Common myeloid progenitor, CD34-positive (primary cell): ENCODE measurements around the gene PROK2.
A peak's percentile ranks its signal among the peaks of the same experiment; 100 is the strongest.

Experiments used
- CTCF ChIA-PET: fragments of 350-600 bp; sonication (Branson Sonifier 250); formaldehyde crosslinking; loops from one replicate; lab custom pipeline; 2021; ENCODE audit warnings: antibody characterized with exemption; lab: Charles Lee
- POLR2A ChIA-PET: fragments of 350-600 bp; sonication (Branson Sonifier 250); formaldehyde crosslinking; loops from one replicate; lab custom pipeline; 2021; ENCODE audit warnings: antibody characterized with exemption; lab: Charles Lee
- DNase-seq, 3 donors: peaks; one replicate each; pipeline versions ENCODE4 v3.0.0 to v3.0.0-alpha.2; 2013
- H3K27ac ChIP-seq, 2 experiments: 1 replicate in 1 of 2; 2 replicates in 1 of 2; pipeline ENCODE4 v1.7.0; 2013; ENCODE audit warnings: inconsistent platforms in 2 of 2, low read length in 2 of 2, mild to moderate bottlenecking in 2 of 2, low read depth in 1 of 2, moderate library complexity in 1 of 2; ENCODE audit not compliant: severe bottlenecking in 2 of 2, insufficient read depth in 1 of 2, poor library complexity in 1 of 2
- H3K27me3 ChIP-seq, 5 experiments: replicated peaks in 2 of 5; 1 replicate in 3 of 5; 2 replicates in 2 of 5; pipeline versions ENCODE4 v1.6.1 to v1.7.0; 2013; ENCODE audit warnings: low read length in 4 of 5, mild to moderate bottlenecking in 2 of 5, moderate library complexity in 2 of 5, inconsistent platforms in 1 of 5; ENCODE audit not compliant: insufficient read depth in 5 of 5, control insufficient read depth in 4 of 5
- H3K36me3 ChIP-seq, 4 experiments: 1 replicate in 2 of 4; 2 replicates in 2 of 4; pipeline versions ENCODE4 v1.6.1 to v1.7.0; 2013; ENCODE audit warnings: low read length in 3 of 4, control low read depth in 1 of 4, mild to moderate bottlenecking in 1 of 4; ENCODE audit not compliant: control insufficient read depth in 4 of 4, insufficient read depth in 4 of 4
- H3K4me1 ChIP-seq, 4 experiments: 1 replicate in 3 of 4; 2 replicates in 1 of 4; pipeline versions ENCODE4 v1.6.1 to v1.7.1; 2013; ENCODE audit warnings: low read length in 3 of 4, mild to moderate bottlenecking in 3 of 4, control low read depth in 1 of 4, inconsistent platforms in 1 of 4, moderate library complexity in 1 of 4; ENCODE audit not compliant: control insufficient read depth in 4 of 4, insufficient read depth in 4 of 4; ENCODE audit errors: control extremely low read depth in 1 of 4
- H3K4me3 ChIP-seq, 7 experiments: 1 replicate in 4 of 7; 2 replicates in 3 of 7; pipeline versions ENCODE4 v1.5.1 to v1.7.0; 2013; ENCODE audit warnings: mild to moderate bottlenecking in 7 of 7, low read length in 6 of 7, moderate library complexity in 6 of 7, inconsistent platforms in 2 of 7, low read depth in 2 of 7, control low read depth in 1 of 7; ENCODE audit not compliant: insufficient read depth in 4 of 7, control insufficient read depth in 1 of 7; ENCODE audit errors: extremely low read depth in 1 of 7
- H3K9me3 ChIP-seq, 5 experiments: 1 replicate in 4 of 5; 2 replicates in 1 of 5; pipeline versions ENCODE4 v1.6.1 to v1.7.1; 2013; ENCODE audit warnings: low read length in 4 of 5, mild to moderate bottlenecking in 2 of 5, inconsistent platforms in 1 of 5, low read depth in 1 of 5, moderate library complexity in 1 of 5; ENCODE audit not compliant: control insufficient read depth in 4 of 5, insufficient read depth in 2 of 5; ENCODE audit errors: control extremely low read depth in 1 of 5
- WGBS: methylation state at CpG from one replicate; pipeline ENCODE4 v1.1.5; 2013; ENCODE audit not compliant: insufficient coverage; 5-methylcytosine and 5-hydroxymethylcytosine counted together

PROK2 gene

GRCh38 chr3:71791634-71792033 is 6.7 kb upstream of the PROK2 start:
- POLR2A ChIA-PET = no interaction called here
- peaks cover 0 to 5% (median 1%) of the 10 kb centered on the region in 5 experiments for H3K27me3 ChIP-seq
- WGBS = 13% methylated on average over 1 of the region's 1 CpG

GRCh38 chr3:71789922-71790321 is 5.0 kb upstream of the PROK2 start:
- CTCF ChIA-PET = interaction anchor here (1.0 kb wide), 1 partner anchor 12 kb away, joined by 3 read pairs; no protein-coding TSS in a partner anchor
- H3K27me3 ChIP-seq = peaks cover 0 to 23% (median 8%) of the 10 kb centered on the region in 5 experiments
- H3K4me1 ChIP-seq = peaks cover 0 to 12% (median 11%) of the 10 kb centered on the region in 4 experiments
- H3K9me3 ChIP-seq = no peaks in the 10 kb centered on the region
- no peak overlapping the region for H3K27ac ChIP-seq
- H3K4me3 ChIP-seq = no peak overlapping the region
- WGBS = 91% methylated on average over 1 of the region's 1 CpG
- POLR2A ChIA-PET = no interaction called here
- DNase-seq = no peak
- no peaks in the 10 kb centered on the region for H3K36me3 ChIP-seq

More at GRCh38 chr3:71791634-71792033, 6.7 kb upstream of the PROK2 start:
- Histone ChIP-seq H3K27ac (no peak overlapping the region), H3K4me3 (no peak overlapping the region), H3K9me3 (no peaks in the 10 kb centered on the region), H3K4me1 (peaks cover 0 to 4% (median 2%) of the 10 kb centered on the region in 4 experiments), H3K36me3 (no peaks in the 10 kb centered on the region)
- CTCF ChIA-PET = no interaction called here
- DNase-seq = peak in 1 of 3 donors; percentile 28

GRCh38 chr3:71787851-71788405 is 3.0 kb upstream of the PROK2 start:
- WGBS = 100% methylated on average over 2 of the region's 7 CpGs
- Histone ChIP-seq H3K27ac (no peak overlapping the region), H3K4me3 (no peak overlapping the region), H3K27me3 (peaks cover 0 to 39% (median 23%) of the 10 kb centered on the region in 5 experiments), H3K4me1 (peaks cover 3 to 25% (median 20%) of the 10 kb centered on the region in 4 experiments), H3K9me3 (no peaks in the 10 kb centered on the region), H3K36me3 (no peaks in the 10 kb centered on the region)
- POLR2A ChIA-PET = no interaction called here
- no peak for DNase-seq
- CTCF ChIA-PET = interaction anchor here (1.3 kb wide), 1 partner anchor 28 kb away, joined by 4 read pairs; no protein-coding TSS in a partner anchor

GRCh38 chr3:71786551-71786950 is 1.6 kb upstream of the PROK2 start:
- H3K27me3 ChIP-seq = peaks cover 0 to 39% (median 29%) of the 10 kb centered on the region in 5 experiments
- POLR2A ChIA-PET = no interaction called here
- no peak for DNase-seq
- H3K36me3 ChIP-seq = no peaks in the 10 kb centered on the region
- no peak overlapping the region for H3K27ac ChIP-seq
- 83% methylated on average over 2 of the region's 6 CpGs for WGBS
- peaks cover 3 to 32% (median 21%) of the 10 kb centered on the region in 4 experiments for H3K4me1 ChIP-seq
- H3K9me3 ChIP-seq = no peaks in the 10 kb centered on the region
- H3K4me3 ChIP-seq = no peak overlapping the region
- CTCF ChIA-PET = interaction anchor here (1.5 kb wide), 1 partner anchor 56 kb away, joined by 5 read pairs; no protein-coding TSS in a partner anchor

- H3K27me3 ChIP-seq = peaks cover 0 to 39% (median 29%) of the 10 kb centered on the region in 5 experiments
- H3K4me3 ChIP-seq = no peak overlapping the region
- POLR2A ChIA-PET = interaction anchor here (0.7 to 1.0 kb wide), 2 partner anchors 31 to 659 kb away, joined by 3 read pairs; no protein-coding TSS in a partner anchor
- WGBS = 53% methylated on average over 6 of the region's 8 CpGs
- no peak for DNase-seq
- no peaks in the 10 kb centered on the region for H3K9me3 ChIP-seq
- CTCF ChIA-PET = interaction anchor here (1.5 kb wide), 1 partner anchor 56 kb away, joined by 5 read pairs; no protein-coding TSS in a partner anchor
- H3K27ac ChIP-seq = no peak overlapping the region
- no peaks in the 10 kb centered on the region for H3K36me3 ChIP-seq
- H3K4me1 ChIP-seq = peaks cover 3 to 36% (median 24%) of the 10 kb centered on the region in 4 experiments
Measured at GRCh38 chr3:71786217-71786549, 1.2 kb upstream of the PROK2 start.

- H3K4me3 ChIP-seq = peak overlapping the region in 6 of 7 experiments; percentile 32 to 91 (median 64)
- H3K4me1 ChIP-seq = peaks cover 5 to 41% (median 27%) of the 10 kb centered on the region in 4 experiments
- CTCF ChIA-PET = interaction anchor here (1.5 kb wide), 1 partner anchor 55 kb away, joined by 5 read pairs; no protein-coding TSS in a partner anchor
- H3K9me3 ChIP-seq = no peaks in the 10 kb centered on the region
- POLR2A ChIA-PET = interaction anchor here (0.7 to 1.0 kb wide), 2 partner anchors 31 to 659 kb away, joined by 3 read pairs; no protein-coding TSS in a partner anchor
- no peak overlapping the region for H3K27ac ChIP-seq
- 10% methylated on average over 19 of the region's 28 CpGs for WGBS
- peak in 1 of 3 donors; percentile 27 for DNase-seq
- H3K27me3 ChIP-seq = peaks cover 0 to 39% (median 29%) of the 10 kb centered on the region in 5 experiments
- peaks cover 0 to under 1% (median 0%) of the 10 kb centered on the region in 4 experiments for H3K36me3 ChIP-seq
Measured at GRCh38 chr3:71785532-71786216, 726 bp upstream of the PROK2 start.
